OCI-LY1 (cell line): ENCODE results near the gene ALS2CL.

Source experiments
- H2AFZ ChIP-seq: fragments of 200-600 bp; sonication (generic), shearing (Covaris generic); 2 replicates; pipeline ENCODE4 v1.6.0; 2014; ENCODE audit warnings: antibody characterized with exemption, mild to moderate bottlenecking, low read length
- H3F3A ChIP-seq: fragments of 200-600 bp; sonication (generic), shearing (Covaris generic); 2 replicates; pipeline ENCODE4 v1.6.0; 2014; ENCODE audit warnings: mild to moderate bottlenecking, antibody characterized with exemption, low read length, moderate library complexity; ENCODE audit not compliant: insufficient read depth
- H3K27ac ChIP-seq: fragments of 200-600 bp; sonication (generic); 2 replicates; pipeline ENCODE4 v1.5.1; 2014; ENCODE audit warnings: low read length, mixed run types, mild to moderate bottlenecking, low read depth; ENCODE audit not compliant: poor library complexity, severe bottlenecking
- H3K27me3 ChIP-seq: fragments of 200-600 bp; sonication (generic); 2 replicates; pipeline ENCODE4 v1.6.0; 2014; ENCODE audit warnings: antibody characterized with exemption, mild to moderate bottlenecking, low read length, moderate library complexity; ENCODE audit not compliant: insufficient read depth
- H3K36me3 ChIP-seq: fragments of 200-600 bp; sonication (generic); 2 replicates; pipeline ENCODE4 v1.6.1; 2014; ENCODE audit warnings: mild to moderate bottlenecking, antibody characterized with exemption, low read length, moderate library complexity, mixed read lengths; ENCODE audit not compliant: insufficient read depth
- H3K4me1 ChIP-seq: fragments of 200-600 bp; sonication (generic); 2 replicates; pipeline ENCODE4 v1.5.1; 2014; ENCODE audit warnings: mild to moderate bottlenecking, low read length, moderate library complexity; ENCODE audit not compliant: insufficient read depth, severe bottlenecking
- H3K4me2 ChIP-seq: fragments of 200-600 bp; sonication (generic), shearing (Covaris generic); 2 replicates; pipeline ENCODE4 v1.6.1; 2014; ENCODE audit warnings: low read length
- H3K4me3 ChIP-seq: fragments of 200-600 bp; sonication (generic); 2 replicates; pipeline ENCODE4 v1.5.1; 2014; ENCODE audit warnings: low read length, low read depth, mild to moderate bottlenecking, mixed read lengths; ENCODE audit not compliant: poor library complexity, severe bottlenecking
- H3K79me2 ChIP-seq: fragments of 200-600 bp; shearing (Covaris generic); 2 replicates; pipeline ENCODE4 v1.6.1; 2016; ENCODE audit warnings: mixed run types, low read length, mixed read lengths; ENCODE audit not compliant: insufficient read depth
- H3K9ac ChIP-seq: fragments of 200-600 bp; sonication (generic), shearing (Covaris generic); 2 replicates; pipeline ENCODE4 v1.6.1; 2014; ENCODE audit warnings: mild to moderate bottlenecking, low read length, mixed read lengths
- H3K9me2 ChIP-seq: fragments of 200-600 bp; sonication (generic), shearing (Covaris generic); 2 replicates; pipeline ENCODE4 v1.6.1; 2014; ENCODE audit warnings: low read depth, mild to moderate bottlenecking, low read length, mixed read lengths
- H3K9me3 ChIP-seq: fragments of 200-600 bp; shearing (Covaris generic); 2 replicates; pipeline ENCODE4 v1.6.1; 2014; ENCODE audit warnings: low read length, mixed read lengths
- H4K20me1 ChIP-seq: fragments of 200-600 bp; sonication (generic), shearing (Covaris generic); 2 replicates; pipeline ENCODE4 v1.6.0; 2016; ENCODE audit warnings: mild to moderate bottlenecking, low read length; ENCODE audit not compliant: insufficient read depth
- EZH2 ChIP-seq: fragments of 200-600 bp; sonication (generic), shearing (Covaris generic); IDR thresholded peaks from 2 replicates; pipeline ENCODE4 v1.8.0; 2017; ENCODE audit warnings: borderline replicate concordance, mixed run types, mild to moderate bottlenecking, antibody characterized with exemption, low read length, moderate library complexity, mixed read lengths
- TF ChIP-seq, protein P1 (sequence below): fragments of 200-600 bp; sonication (generic), shearing (Covaris generic); IDR thresholded peaks from 2 replicates; pipeline ENCODE4 v1.5.1; 2017; ENCODE audit warnings: mild to moderate bottlenecking, antibody characterized with exemption, low read length, moderate library complexity, mixed read lengths

The ALS2CL gene

DNA sequence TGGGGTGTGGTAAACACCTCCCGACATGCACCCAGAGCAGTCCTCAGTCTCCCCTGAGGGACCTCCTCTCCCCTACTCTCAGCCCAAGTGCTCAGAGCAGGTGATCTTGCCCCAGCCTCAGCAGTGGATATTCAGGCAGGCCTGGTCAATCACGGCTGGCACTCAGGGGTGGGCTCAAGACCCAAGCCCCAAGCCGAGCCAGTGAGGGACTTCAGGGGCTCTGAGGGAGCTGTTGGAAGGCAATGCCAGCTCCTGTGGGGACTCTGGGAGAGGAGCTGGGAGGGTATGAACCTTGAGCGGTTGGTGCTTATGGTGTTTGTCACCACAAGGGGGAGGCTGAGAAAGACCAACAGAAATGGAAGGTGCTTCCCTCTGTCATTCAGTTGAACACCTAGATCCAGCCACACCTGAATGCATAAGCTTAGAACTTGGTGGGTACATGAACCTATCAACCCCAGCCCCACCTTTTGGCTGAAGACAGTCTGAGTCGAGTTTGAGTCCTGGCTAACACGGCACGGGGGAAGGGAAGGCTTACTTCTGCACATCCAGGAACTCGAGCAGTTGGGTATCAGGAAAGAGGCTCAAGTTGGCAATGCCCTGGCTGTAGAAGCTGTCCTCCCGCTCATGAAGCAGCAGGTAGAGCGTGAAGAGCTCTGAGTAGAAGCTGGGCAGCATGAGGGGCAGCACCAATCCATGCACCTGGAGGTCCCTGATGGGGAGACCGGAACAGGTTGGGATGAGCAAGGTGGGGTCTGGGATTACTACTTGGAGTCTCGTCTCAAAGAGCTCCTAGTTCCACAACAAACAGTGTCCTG is 19.2 kb downstream of the ALS2CL start:
- TF ChIP-seq, protein P1, sequence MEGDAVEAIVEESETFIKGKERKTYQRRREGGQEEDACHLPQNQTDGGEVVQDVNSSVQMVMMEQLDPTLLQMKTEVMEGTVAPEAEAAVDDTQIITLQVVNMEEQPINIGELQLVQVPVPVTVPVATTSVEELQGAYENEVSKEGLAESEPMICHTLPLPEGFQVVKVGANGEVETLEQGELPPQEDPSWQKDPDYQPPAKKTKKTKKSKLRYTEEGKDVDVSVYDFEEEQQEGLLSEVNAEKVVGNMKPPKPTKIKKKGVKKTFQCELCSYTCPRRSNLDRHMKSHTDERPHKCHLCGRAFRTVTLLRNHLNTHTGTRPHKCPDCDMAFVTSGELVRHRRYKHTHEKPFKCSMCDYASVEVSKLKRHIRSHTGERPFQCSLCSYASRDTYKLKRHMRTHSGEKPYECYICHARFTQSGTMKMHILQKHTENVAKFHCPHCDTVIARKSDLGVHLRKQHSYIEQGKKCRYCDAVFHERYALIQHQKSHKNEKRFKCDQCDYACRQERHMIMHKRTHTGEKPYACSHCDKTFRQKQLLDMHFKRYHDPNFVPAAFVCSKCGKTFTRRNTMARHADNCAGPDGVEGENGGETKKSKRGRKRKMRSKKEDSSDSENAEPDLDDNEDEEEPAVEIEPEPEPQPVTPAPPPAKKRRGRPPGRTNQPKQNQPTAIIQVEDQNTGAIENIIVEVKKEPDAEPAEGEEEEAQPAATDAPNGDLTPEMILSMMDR: peak; percentile 36; the same call in 1 of the 2 replicates
- no peak for TF ChIP-seq EZH2
- Histone ChIP-seq H4K20me1 (no peaks in the 10 kb centered on the region), H3K4me3 (no peak overlapping the region), H3K79me2 (no peaks in the 10 kb centered on the region), H3K4me1 (no peaks in the 10 kb centered on the region), H3K9me3 (no peaks in the 10 kb centered on the region), H3K9me2 (no peaks in the 10 kb centered on the region), H3K27me3 (0 out of 2 replicates have a peak, but pooled peaks cover 5% of the 10 kb centered on the region), H3K27ac (no peak overlapping the region), H3K36me3 (no peaks in the 10 kb centered on the region), H2AFZ (no peak overlapping the region), H3F3A (no peaks in the 10 kb centered on the region), H3K9ac (no peak overlapping the region), H3K4me2 (no peak overlapping the region)

DNA sequence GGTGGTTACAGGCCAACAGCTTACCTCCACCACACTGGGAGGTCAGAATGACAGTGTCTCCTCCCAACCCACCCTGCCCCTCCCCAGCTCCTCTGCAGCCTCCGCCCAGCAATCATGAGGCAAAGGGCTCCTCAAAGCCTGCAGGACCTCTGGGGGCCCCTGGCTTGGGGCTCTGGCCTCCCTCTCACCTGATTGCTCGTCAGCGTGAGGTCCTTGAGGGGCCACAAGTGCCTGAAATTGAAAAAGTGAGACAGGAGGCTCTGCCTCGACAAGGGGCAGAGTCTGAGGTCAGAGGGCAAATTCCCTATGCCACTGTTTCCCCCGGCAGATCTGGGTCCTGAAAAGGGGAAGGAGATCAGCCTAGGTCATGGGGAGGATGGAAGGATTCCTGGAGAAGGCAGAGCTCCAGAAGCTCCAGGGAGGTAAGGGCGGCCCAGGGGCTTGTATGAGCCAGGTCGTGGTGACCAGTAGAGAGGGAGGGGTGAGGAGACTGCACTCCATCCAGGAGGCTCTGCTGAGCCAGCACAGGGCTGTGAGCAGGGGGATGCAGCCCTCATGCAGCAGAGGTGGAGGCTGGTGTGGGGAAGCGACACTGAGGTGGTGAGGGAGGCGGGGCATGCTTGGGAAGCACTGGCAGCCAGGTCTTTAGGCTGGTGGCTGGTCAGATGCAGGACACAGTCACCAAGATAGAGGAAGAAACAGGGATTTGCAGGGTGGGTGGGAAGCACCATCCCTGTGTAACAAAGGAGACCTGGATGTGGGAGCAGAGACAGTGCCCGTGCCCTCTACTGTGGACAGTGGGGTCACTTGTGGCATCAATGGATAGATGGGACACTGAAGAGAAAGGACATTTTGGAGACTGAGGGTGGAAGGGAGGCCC is 20.1 kb downstream of the ALS2CL start:
- Histone ChIP-seq H3K4me2 (no peak overlapping the region), H3K4me3 (no peak overlapping the region), H3K79me2 (no peaks in the 10 kb centered on the region), H3K9me2 (no peaks in the 10 kb centered on the region), H3K27ac (no peak overlapping the region), H3K9ac (no peak overlapping the region), H3K27me3 (0 out of 2 replicates have a peak, but pooled peaks cover 5% of the 10 kb centered on the region), H4K20me1 (no peaks in the 10 kb centered on the region), H3K9me3 (no peaks in the 10 kb centered on the region), H2AFZ (no peak overlapping the region), H3K4me1 (no peaks in the 10 kb centered on the region), H3F3A (no peaks in the 10 kb centered on the region), H3K36me3 (no peaks in the 10 kb centered on the region)
- TF ChIP-seq, protein P1: no peak
- no peak for TF ChIP-seq EZH2

DNA sequence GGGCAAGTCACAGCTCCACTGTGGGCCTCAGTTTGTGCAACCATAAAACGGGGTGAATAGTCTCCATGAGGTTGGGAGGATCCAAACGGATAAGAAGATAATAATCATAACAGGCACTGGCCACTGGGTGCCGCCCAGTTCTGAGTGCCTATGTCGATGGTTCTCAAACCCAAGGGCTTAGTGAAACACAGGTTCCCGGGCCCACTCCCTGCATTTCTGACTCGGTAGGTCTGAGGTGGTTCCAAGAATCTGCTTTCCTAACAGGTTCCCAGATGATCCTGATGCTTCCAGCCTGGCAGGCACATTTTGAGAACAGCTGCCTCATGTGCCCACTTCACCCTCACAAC is 21.2 kb downstream of the ALS2CL start:
- no peak overlapping the region for H3K4me3 ChIP-seq

More for the DNA sequence above, 21.2 kb downstream of the ALS2CL start:
- Histone ChIP-seq H2AFZ (no peak overlapping the region), H3K9me3 (no peaks in the 10 kb centered on the region), H3F3A (no peaks in the 10 kb centered on the region), H3K9me2 (no peaks in the 10 kb centered on the region), H3K27me3 (0 out of 2 replicates have a peak, but pooled peaks cover 5% of the 10 kb centered on the region), H3K79me2 (no peaks in the 10 kb centered on the region), H3K4me1 (no peaks in the 10 kb centered on the region), H3K27ac (no peak overlapping the region), H3K4me2 (no peak overlapping the region), H3K9ac (no peak overlapping the region), H4K20me1 (no peaks in the 10 kb centered on the region), H3K36me3 (no peaks in the 10 kb centered on the region)
- TF ChIP-seq EZH2: no peak
- TF ChIP-seq, protein P1: no peak
